GM19099 (cell line): ENCODE measurements around the gene UNKL.

Experiments
- POLR2A ChIP-seq: IDR thresholded peaks from 3 replicates; pipeline ENCODE4 v1.6.1; 2011; ENCODE audit warnings: low read depth; ENCODE audit not compliant: insufficient read length; ENCODE audit errors: extremely low read depth

The UNKL gene

GRCh38 chr16:1316033-1316405, 98.5 kb downstream of the UNKL start:
- no peak for TF ChIP-seq POLR2A

- no peak for TF ChIP-seq POLR2A
Measured at GRCh38 chr16:1315081-1316032, 99.1 kb downstream of the UNKL start.

- no peak for TF ChIP-seq POLR2A
Measured at GRCh38 chr16:1314399-1315068, 100.0 kb downstream of the UNKL start.

- no peak for TF ChIP-seq POLR2A
Measured at GRCh38 chr16:1313721-1314369, 100.7 kb downstream of the UNKL start.
